ENCODE results near the gene ESRRG. TPM values are rescaled to one million over a fixed set of nuclear protein-coding genes. Genes with fewer than 3 reads are reported as not detected.

ESRRG gene
- total RNA-seq, 1 experiment from 2014 or later = 0.44 TPM

- Mint-ChIP-seq H3K9me3 (no peaks in the 10 kb centered on the region), H3K36me3 (ENCODE audit: insufficient read depth in 1 of 3, low read depth in 3 of 3) (no peaks in the 10 kb centered on the region), H3K27me3 (ENCODE audit: low read depth) (no peaks in the 10 kb centered on the region), H3K4me3 (no peak overlapping the region), H3K27ac (no peak overlapping the region), H3K4me1 (peaks cover 4 to 6% of the 10 kb centered on the region in 2 experiments; a peak in 3 of 4 replicates)
- Histone ChIP-seq H3K79me2 (ENCODE audit: insufficient read depth, low read length) (no peaks in the 10 kb centered on the region), H3K56ac (ENCODE audit: insufficient read length, low read depth, low read length) (no peak overlapping the region), H2BK15ac (ENCODE audit: low read depth, low read length) (no peak overlapping the region), H3K4ac (ENCODE audit: low read depth, low read length) (no peak overlapping the region), H4K20me1 (ENCODE audit: control insufficient read depth, insufficient read depth, insufficient read length) (no peaks in the 10 kb centered on the region), H3K4me2 (ENCODE audit: insufficient read depth, insufficient read length, low read length) (no peak overlapping the region), H2AFZ (ENCODE audit: low read length) (no peak overlapping the region), H4K5ac (ENCODE audit: insufficient read length, low read depth, low read length) (no peak overlapping the region), H3K18ac (ENCODE audit: insufficient read length, low read depth, low read length) (no peak overlapping the region), H3K27me3 (ENCODE audit: insufficient read depth, low read length) (no peaks in the 10 kb centered on the region), H3K23ac (ENCODE audit: insufficient read length, low read depth, low read length) (no peak overlapping the region), H2BK120ac (ENCODE audit: low read depth, low read length, poor library complexity, severe bottlenecking) (no peak overlapping the region), H2BK20ac (ENCODE audit: low read depth, low read length, poor library complexity, severe bottlenecking) (no peak overlapping the region), H3K27ac (ENCODE audit: insufficient read length, low read depth, low read length) (no peak overlapping the region), H3T11ph (ENCODE audit: low read length) (no peak overlapping the region), H3K14ac (ENCODE audit: insufficient read depth, low read length) (no peak overlapping the region), H3K9ac (ENCODE audit: extremely low read depth, insufficient read length, low read length) (no peak overlapping the region), H3K23me2 (ENCODE audit: insufficient read length, low read depth, low read length, poor library complexity, severe bottlenecking) (no peaks in the 10 kb centered on the region), H4K91ac (ENCODE audit: insufficient read length, low read depth, low read length) (no peak overlapping the region), H3K79me1 (ENCODE audit: insufficient read depth, low read depth, low read length, poor library complexity, severe bottlenecking) (no peaks in the 10 kb centered on the region), H3K4me1 (ENCODE audit: insufficient read depth, low read length) (no peaks in the 10 kb centered on the region), H2AK5ac (ENCODE audit: insufficient read length, low read length) (no peak overlapping the region), H4K8ac (replicated peaks; ENCODE audit: insufficient read length, low read depth, low read length) (no peak overlapping the region), H2BK12ac (ENCODE audit: insufficient read length, low read depth, low read length) (no peak overlapping the region), H2BK5ac (ENCODE audit: insufficient read length, low read length) (no peak overlapping the region), H3K9me3 (ENCODE audit: control insufficient read depth, low read depth, low read length) (no peaks in the 10 kb centered on the region)
- no peak for TF ChIP-seq CTCF (conservative IDR thresholded peaks at IDR 0.05)
- no peak for DNase-seq
These were observed 168.3 kb downstream of the ESRRG start for GRCh38 chr1:216554934-216555333.

Measured in H9 (cell line).